Measurements from ENCODE around the gene CARM1.

DNA sequence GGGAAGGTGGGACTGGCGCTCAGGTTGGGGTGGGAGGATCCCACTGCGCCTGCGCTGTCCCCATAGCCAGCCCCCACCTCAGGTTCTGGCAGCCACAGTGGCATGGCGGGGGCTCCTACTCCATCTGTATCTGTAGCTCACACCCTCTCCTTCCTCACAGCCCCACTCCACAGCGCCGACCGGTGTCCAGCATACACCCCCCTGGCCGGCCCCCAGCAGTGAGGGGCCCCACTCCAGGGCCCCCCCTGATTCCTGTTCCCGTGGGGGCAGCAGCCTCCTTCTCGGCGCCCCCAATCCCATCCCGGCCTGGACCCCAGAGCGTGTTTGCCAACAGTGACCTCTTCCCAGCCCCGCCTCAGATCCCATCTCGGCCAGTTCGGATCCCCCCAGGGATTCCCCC is 41.4 kb upstream of the CARM1 start:
- TF ChIP-seq CTCF (IDR thresholded peaks at IDR 0.05) (no peak), EZH2 (IDR thresholded peaks at IDR 0.05; ENCODE audit: borderline replicate concordance, insufficient read depth, low read depth, low read length, poor library complexity, severe bottlenecking) (no peak)
